Central memory CD4-positive, alpha-beta T cell (primary cell): ENCODE results near the gene NAGA.
"Not testable (repeated sequence)": the region's sequence is repeated elsewhere in the genome, so short reads cannot be mapped to it uniquely, and the experiment has no call there.

Source experiments
- DNase-seq: peaks from one replicate; pipeline ENCODE4 v3.0.0; 2022

Gene NAGA

GRCh38 chr22:42074846-42075676 is 4.4 kb upstream of the NAGA start:
- DNase-seq, result no peak

GRCh38 chr22:42074132-42074811 is 3.7 kb upstream of the NAGA start, which contains the start of gene PHETA2:
TSS of gene PHETA2 (plus strand) at chr22:42074248. CDS start at chr22:42077294, 3,046 bp downstream.
- DNase-seq, result peak; percentile 49

DNA sequence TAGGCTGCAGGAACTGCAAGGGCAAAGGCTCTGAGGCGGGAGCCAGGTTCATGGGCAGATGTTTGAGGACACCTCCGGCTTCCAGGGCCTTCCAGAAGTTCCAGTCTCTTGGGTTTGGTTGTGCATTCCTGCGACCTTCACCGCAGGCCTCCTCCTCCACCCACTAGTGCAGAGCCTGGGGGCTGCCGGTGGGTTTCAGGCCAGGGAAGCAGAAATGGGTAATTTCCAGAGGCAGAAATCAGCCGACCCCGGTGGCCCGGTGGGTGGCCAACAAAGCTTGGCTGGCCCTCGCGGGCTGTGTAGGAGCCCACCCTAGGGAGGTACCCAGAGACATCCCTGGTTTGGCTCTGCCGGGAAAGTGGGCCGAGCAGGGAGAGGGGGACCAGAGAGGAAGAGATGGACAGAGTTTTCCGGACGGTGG is 3.0 kb upstream of the NAGA start:
- DNase-seq, result no peak

DNA sequence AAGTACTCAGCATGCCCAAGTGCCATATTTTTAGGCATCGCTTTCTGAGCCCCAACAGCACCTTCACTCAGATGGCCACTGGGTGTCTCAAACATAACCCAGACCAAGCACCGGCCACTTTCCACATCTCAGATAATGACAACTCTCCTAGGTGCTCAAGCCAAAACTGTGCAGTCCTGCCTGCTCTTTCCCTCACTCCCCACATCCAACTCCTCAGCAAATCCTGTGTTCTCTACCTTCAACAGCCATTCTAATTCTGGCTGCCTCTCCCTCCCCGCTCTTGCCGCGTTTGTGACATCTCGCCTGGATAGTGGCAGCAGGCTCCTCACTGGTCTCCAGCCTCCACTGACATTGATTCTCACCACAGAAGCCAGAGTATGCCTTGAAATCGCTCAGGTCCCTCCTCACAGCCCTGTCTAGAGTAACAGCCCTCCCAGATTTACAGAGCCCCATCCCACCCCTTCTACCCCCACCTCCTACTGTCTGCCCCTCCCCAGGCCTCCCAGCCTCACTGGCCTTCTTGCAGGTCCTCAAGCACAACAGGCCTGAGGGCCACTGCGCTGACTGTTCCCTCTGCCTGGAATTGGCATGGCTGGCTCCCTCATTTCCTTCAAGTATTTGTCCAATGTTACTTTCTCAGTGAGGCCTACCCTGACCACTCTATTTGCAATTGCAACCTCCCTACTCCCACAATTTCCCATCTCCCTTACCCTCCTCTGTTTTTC is 2.2 kb upstream of the NAGA start:
- DNase-seq, result no peak

GRCh38 chr22:42071508-42071907 is 896 bp upstream of the NAGA start:
- DNase-seq, result not testable (repeated sequence)

- DNase-seq, result no peak
Observed at GRCh38 chr22:42069801-42070516, 653 bp downstream of the NAGA start.

DNA sequence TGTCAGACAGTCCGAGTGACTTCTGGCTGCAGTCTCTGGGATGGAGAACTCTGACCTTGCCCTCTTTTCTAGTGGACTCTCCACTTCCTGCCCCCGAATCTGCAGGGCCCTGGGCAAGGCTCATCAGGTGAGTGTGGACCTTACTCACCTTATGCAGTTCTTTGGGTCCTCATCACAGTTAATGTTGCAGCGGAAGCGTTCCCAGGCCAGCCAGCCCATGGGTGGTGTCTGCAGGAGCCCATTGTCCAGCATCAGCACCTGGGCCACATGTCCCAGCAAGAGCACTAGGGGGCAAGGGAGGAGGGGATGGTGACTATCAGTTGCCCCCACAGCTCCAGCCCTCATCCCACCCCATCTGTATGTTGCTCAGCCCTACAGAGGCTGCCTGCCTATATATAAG is 2.3 kb downstream of the NAGA start:
- DNase-seq, result no peak

DNA sequence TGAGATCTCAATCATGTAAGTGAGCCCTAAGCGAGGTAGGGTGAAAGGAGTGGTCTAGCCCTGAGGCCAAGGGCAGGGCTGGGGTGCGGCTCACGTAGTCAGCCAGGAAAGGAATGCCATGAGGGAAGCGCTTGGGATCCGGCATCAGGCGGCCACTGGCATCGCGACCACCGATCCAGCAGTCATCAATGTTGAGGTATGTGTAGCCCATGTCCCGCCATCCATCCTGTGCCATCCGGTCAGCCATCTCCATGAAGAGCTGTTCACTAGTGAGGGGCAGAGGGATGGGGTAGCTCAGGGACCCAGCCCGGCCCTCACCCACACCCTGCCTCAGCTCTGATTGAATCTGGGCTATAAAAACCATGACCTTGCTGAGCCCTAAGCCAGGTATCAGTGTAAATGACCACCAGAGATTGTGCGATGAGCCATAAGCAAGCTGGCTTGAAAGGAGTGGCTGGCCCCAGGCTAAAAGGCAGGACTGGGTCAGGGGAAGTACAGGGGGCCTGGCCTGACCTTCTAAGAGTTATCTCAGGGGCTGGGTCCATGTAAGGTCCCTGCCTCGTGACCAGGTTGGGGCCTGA is 2.9 kb downstream of the NAGA start:
- no peak for DNase-seq

DNA sequence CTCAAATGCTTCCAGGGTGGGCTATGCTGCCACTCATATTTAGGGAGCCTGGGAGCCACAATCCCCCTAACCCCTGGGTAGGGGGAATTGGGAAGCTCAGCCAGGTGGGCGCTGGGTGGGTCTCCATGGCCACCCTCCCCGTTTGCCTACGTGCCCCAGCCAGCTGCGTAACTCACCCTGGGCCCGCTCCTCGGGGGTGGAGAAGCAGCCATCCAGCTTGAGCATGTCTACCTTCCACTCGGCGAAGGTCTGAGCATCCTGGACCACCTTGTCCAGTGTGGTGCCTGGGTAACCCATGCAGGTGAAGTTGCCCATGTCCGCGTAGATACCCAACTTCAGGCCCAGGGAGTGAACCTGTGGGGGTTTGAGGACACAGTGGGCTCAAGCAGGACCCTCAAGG is 3.7 kb downstream of the NAGA start:
- no peak for DNase-seq

DNA sequence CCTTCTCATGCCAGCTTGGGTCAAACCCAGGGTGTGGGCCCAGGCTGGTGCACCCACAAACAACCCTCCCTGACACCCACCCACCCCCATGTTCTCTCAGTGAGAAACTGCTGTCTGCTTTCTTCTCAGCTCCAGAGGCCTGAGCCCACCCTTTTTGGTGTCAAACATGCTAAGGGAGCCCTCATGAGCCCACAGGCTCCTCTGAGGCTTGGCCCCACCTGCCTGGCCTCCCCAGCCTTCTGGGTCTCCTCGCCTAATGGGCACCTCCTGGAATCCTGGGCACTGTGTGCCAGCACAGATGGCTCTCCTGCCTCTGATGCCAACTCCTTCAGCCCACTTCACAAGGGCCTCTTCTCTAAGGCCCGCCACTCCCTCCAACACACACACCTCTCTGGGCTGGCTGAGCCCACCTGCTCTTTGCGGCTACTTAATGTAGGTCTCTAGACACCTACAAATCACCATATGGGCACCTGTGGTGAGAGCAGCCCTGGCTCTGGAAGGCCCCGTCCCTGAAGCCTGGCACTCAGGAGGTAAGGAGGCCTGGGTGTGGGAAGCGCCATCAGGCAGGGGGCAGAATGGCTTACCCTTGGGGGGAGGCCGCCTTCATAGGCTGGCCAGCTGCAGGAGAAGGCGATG is 4.4 kb downstream of the NAGA start:
- DNase-seq, result no peak

GRCh38 chr22:42065438-42066125 is 5.0 kb downstream of the NAGA start:
- no peak for DNase-seq

DNA sequence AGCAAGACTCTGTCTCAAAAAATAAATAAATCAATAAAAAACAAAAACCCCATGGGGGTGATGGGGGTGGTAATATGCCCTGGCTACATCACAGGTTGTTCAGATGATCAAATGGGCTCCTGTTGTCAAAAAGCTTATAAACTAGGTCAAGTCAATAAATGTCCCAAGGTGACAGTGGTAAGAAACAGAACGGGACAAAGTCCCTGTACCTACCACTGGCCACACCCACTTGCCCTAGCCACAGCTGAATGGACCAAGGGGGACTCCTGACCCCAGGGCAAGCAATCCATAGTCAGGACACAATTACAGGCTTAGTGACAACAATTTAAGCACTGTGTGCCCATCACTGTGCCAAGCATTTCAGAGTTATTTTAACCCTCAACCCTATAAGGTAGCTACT is 6.0 kb downstream of the NAGA start:
- DNase-seq, result no peak

GRCh38 chr22:42062506-42063170 is 8.0 kb downstream of the NAGA start:
- DNase-seq, result no peak

DNA sequence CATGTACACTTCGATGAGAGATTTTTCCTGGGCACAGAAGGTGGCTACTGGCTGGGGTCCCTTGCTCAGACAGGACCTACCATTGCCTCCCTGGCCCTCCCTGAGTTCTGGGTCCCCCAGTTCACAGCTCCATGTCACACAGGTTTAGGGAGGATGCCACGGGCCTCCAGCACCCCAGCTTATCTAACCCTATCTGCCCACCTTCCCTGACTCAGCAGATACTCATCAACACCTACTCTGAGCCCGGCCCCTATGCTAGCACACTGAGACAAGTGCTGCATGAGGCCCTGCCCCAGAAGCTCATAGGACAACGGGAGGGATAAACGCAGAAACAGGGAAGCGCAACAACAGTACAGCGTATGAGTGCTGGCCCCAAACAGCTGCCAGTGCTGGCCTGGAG is 9.6 kb downstream of the NAGA start:
- no peak for DNase-seq

GRCh38 chr22:42060489-42060888 is 10.1 kb downstream of the NAGA start:
- DNase-seq, result no peak

GRCh38 chr22:42056757-42057511 is 13.7 kb downstream of the NAGA start:
- no peak for DNase-seq

GRCh38 chr22:42052765-42053164 is 17.8 kb downstream of the NAGA start:
- no peak for DNase-seq

DNA sequence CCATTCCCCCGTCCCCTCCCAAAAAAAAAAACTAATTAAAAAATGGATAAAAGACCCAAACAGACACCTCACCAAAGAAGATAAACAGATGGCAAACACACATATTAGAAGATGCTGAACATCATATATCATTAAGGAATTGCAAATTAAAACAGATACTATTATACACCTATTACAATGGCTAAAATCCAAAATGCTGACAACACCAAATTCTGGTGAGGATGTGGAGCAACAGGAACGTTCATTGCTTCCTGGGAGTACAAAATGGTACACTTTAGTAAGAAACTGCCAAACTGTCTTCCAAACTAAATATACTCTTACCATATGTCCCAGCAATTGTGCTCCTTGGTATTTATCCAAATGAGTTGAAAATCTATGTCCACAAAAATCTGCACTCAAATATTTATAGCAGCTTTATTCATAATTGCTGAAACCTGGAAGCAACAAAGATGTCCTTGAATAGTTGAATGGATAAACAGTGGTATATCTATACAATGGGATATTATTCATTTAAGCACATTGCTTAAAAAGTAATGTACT is 19.9 kb downstream of the NAGA start:
- DNase-seq, result no peak

DNA sequence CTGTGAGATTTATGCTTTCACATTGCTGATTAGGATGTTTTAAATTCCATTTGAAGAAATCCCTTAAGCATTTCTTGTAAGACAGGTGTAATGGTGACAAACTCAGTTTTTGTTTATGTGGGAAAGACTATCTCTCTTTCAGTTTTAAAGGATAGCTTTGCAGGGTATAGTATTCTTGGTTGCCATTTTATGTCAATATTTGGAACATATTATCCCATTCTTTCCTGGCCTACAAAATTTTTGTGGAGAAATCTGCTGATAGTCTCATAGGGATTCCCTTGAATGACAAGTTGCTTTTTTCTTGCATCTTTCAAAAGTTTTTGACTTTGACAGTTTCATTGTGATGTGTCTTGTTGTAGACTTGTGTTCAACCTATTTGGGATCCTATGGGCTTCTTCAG is 28.8 kb downstream of the NAGA start:
- DNase-seq, result no peak

DNA sequence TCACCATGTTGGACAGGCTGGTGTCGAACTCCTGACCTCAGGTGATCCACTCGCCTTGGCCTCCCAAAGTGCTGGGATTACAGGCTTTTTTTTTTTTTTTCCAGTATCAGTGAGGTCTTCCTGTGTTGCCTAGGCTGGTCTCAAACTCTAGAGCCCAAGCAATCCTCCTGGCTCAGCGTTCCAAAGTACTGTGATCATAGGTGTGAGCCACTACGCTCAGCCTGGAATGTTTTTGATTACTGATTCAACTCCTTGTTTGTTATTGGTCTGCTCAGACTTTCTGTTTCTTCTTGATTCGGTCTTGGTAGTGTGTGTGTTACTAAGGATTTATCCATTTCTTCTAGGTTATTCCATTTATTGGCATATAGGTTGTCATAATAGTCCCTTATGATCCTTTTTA is 31.3 kb downstream of the NAGA start:
- DNase-seq, result no peak
